Panc1 (cell line): ENCODE data around the gene UNC80. TPM values are rescaled to one million over a fixed set of nuclear protein-coding genes. Genes with fewer than 3 reads are reported as not detected.

Source experiments
- ATAC-seq: fragments of 200-7000 bp; cut with Tn5 transposase; 2 replicates; pipeline ENCODE4 v1.9.1; 2020; ENCODE audit warnings: mild to moderate bottlenecking, moderate library complexity
- BruUV-seq: library from RNA; stranded (reverse); fragments of 400-500 nt; replicated peaks from 2 replicates; lab custom pipeline; 2021; lab: Mats Ljungman, UMichigan
- CTCF ChIA-PET: fragments of 300-600 bp; sonication (Branson Sonifier 250); formaldehyde crosslinking; loops from one replicate; lab custom pipeline; 2022; ENCODE audit warnings: antibody characterized with exemption; lab: Charles Lee
- POLR2A ChIA-PET: fragments of 300-600 bp; sonication (Branson Sonifier 250); formaldehyde crosslinking; loops from one replicate; lab custom pipeline; 2022; ENCODE audit warnings: antibody characterized with exemption; lab: Charles Lee
- DNase-seq: peaks from one replicate; pipeline ENCODE4 v3.0.0-alpha.2; 2010; ENCODE audit warnings: low read depth, low spot score
- H3K27ac ChIP-seq: 2 replicates; pipeline ENCODE4 v1.5.1; 2011; ENCODE audit warnings: mild to moderate bottlenecking, low read length, inconsistent platforms
- H3K27me3 ChIP-seq: fragments of 200-500 bp; sonication (Bioruptor generic); 2 replicates; pipeline ENCODE4 v1.6.0; 2014; ENCODE audit warnings: low read length, inconsistent platforms; ENCODE audit not compliant: control insufficient read depth, insufficient read depth
- H3K36me3 ChIP-seq: fragments of 200-500 bp; sonication (Bioruptor generic); 2 replicates; pipeline ENCODE4 v1.5.1; 2014; ENCODE audit warnings: inconsistent platforms, mild to moderate bottlenecking, low read length, moderate library complexity; ENCODE audit not compliant: control insufficient read depth, insufficient read depth
- H3K4me1 ChIP-seq: 2 replicates; pipeline ENCODE4 v1.5.1; 2011; ENCODE audit warnings: inconsistent platforms, mild to moderate bottlenecking, low read length, moderate library complexity; ENCODE audit not compliant: control insufficient read depth, insufficient read depth
- H3K4me3 ChIP-seq, 2 experiments: 2 replicates each; pipeline ENCODE4 v1.5.1; 2011 to 2012; ENCODE audit warnings: low read depth in 2 of 2, low read length in 2 of 2, mild to moderate bottlenecking in 2 of 2, inconsistent platforms in 1 of 2, moderate library complexity in 1 of 2
- H3K9me3 ChIP-seq: fragments of 200-500 bp; sonication (Bioruptor generic); 2 replicates; pipeline ENCODE4 v1.5.1; 2014; ENCODE audit warnings: low read depth, mild to moderate bottlenecking, inconsistent platforms, low read length, moderate library complexity; ENCODE audit not compliant: control insufficient read depth, insufficient read depth
- CTCF ChIP-seq: fragments of 450-650 bp; IDR thresholded peaks from 2 replicates; pipeline ENCODE4 v1.5.1; 2017; ENCODE audit warnings: mild to moderate bottlenecking
- POLR2AphosphoS5 ChIP-seq: IDR thresholded peaks from 2 replicates; pipeline ENCODE4 v1.6.1; 2012; ENCODE audit warnings: mild to moderate bottlenecking, low read depth, low read length, moderate library complexity
- REST ChIP-seq, 2 experiments: IDR thresholded peaks; 2 replicates each; pipeline ENCODE4 v1.6.1; 2011 to 2012; ENCODE audit warnings: low read depth in 2 of 2, control low read depth in 1 of 2, low read length in 1 of 2, mild to moderate bottlenecking in 1 of 2, moderate library complexity in 1 of 2; ENCODE audit not compliant: insufficient read depth in 1 of 2
- SIN3A ChIP-seq: IDR thresholded peaks from 2 replicates; pipeline ENCODE4 v1.6.1; 2012; ENCODE audit warnings: low read depth, mild to moderate bottlenecking, low read length, moderate library complexity, borderline replicate concordance; ENCODE audit not compliant: insufficient read depth
- TCF7L2 ChIP-seq: IDR thresholded peaks from 2 replicates; pipeline ENCODE4 v1.6.1; 2011; ENCODE audit warnings: mild to moderate bottlenecking, low read depth, low read length, inconsistent platforms
- in situ Hi-C: cut with HindIII; loops from 2 replicates; pipeline ENCODE4 v1.10.0; 2016; ENCODE audit warnings: low sequenced_read_pairs, low pct_unique_long_range_greater_than_20kb
- intact Hi-C: fragments of 100-400 bp; cut with micrococcal nuclease; formaldehyde crosslinking; loops from one replicate; pipeline ENCODE4 v1.10.0; 2022; ENCODE audit not compliant: unreplicated experiment
- total RNA-seq: library from RNA; stranded (reverse); gene quantifications from one replicate; pipeline ENCODE4 v1.2.1, GENCODE V29; 2021; ENCODE audit not compliant: unreplicated experiment

UNC80 gene
- total RNA-seq, 1 experiment from 2014 or later = 0.08 TPM

GRCh38 chr2:209974576-209974975 lies 202.9 kb downstream of the UNC80 start:
- no TSS peak for BruUV-seq
- no peak overlapping the region for H3K27ac ChIP-seq
- intact Hi-C loops (no loop called here), in situ Hi-C loops (no loop called here)
- H3K4me1 ChIP-seq = no peaks in the 10 kb centered on the region
- no peak overlapping the region for H3K4me3 ChIP-seq
- DNase-seq = no peak
- ATAC-seq = no peak
- POLR2A ChIA-PET = no interaction called here
- H3K36me3 ChIP-seq = no peaks in the 10 kb centered on the region
- CTCF ChIA-PET = no interaction called here
- no peaks in the 10 kb centered on the region; the same call in 1 of the 2 replicates for H3K27me3 ChIP-seq
- TF ChIP-seq TCF7L2 (no peak), POLR2AphosphoS5 (no peak), SIN3A (no peak), CTCF (no peak), REST (IDR thresholded peaks at IDR 0.05; ENCODE audit: insufficient read depth in 1 of 2, low read depth in 2 of 2, low read length in 1 of 2) (no peak)
- H3K9me3 ChIP-seq = no peaks in the 10 kb centered on the region

GRCh38 chr2:209976698-209977385 lies 205.2 kb downstream of the UNC80 start:
- H3K9me3 ChIP-seq = no peaks in the 10 kb centered on the region
- CTCF ChIA-PET = interaction anchor here (0.6 kb wide), 1 partner anchor 93 kb away, joined by 3 read pairs; no protein-coding TSS in a partner anchor
- ATAC-seq (no peak), DNase-seq (no peak)
- intact Hi-C loops (loop anchor here (2.0 kb wide), 1 partner anchor 222 kb away; no protein-coding TSS in a partner anchor), in situ Hi-C loops (no loop called here)
- no peak overlapping the region for H3K4me3 ChIP-seq
- POLR2A ChIA-PET = no interaction called here
- no peaks in the 10 kb centered on the region; the same call in 1 of the 2 replicates for H3K27me3 ChIP-seq
- H3K27ac ChIP-seq = no peak overlapping the region
- no peaks in the 10 kb centered on the region for H3K36me3 ChIP-seq
- no peak for TF ChIP-seq SIN3A
- no peak for TF ChIP-seq CTCF
- TF ChIP-seq REST (IDR thresholded peaks at IDR 0.05; ENCODE audit: insufficient read depth in 1 of 2, low read depth in 2 of 2, low read length in 1 of 2) = no peak
- TF ChIP-seq TCF7L2 = no peak
- no peak for TF ChIP-seq POLR2AphosphoS5
- BruUV-seq = no TSS peak
- no peaks in the 10 kb centered on the region for H3K4me1 ChIP-seq
